Astrocyte of the spinal cord (primary cell): ENCODE results near the gene CNOT6.

Source experiments
- DNase-seq: peaks from one replicate; pipeline ENCODE4 v3.0.0; 2011; ENCODE audit warnings: low read depth, low spot score
- H3K4me3 ChIP-seq: 2 replicates; pipeline ENCODE4 v1.5.1; 2011; ENCODE audit warnings: low read depth, mild to moderate bottlenecking, low read length, moderate library complexity
- CTCF ChIP-seq: IDR thresholded peaks from 2 replicates; pipeline ENCODE4 v1.5.1; 2012; ENCODE audit warnings: low read depth, mild to moderate bottlenecking, low read length, inconsistent platforms
- in situ Hi-C: cut with HindIII; loops from 2 replicates; pipeline ENCODE4 v1.10.0; 2017; ENCODE audit warnings: low sequenced_read_pairs

CNOT6 gene

GRCh38 chr5:180613188-180613813 lies 119.1 kb downstream of the CNOT6 start:
- in situ Hi-C loops, result no loop called here
- DNase-seq, result no peak
- TF ChIP-seq CTCF, result no peak
- H3K4me3 ChIP-seq, result no peak overlapping the region

GRCh38 chr5:180613814-180614188 lies 119.6 kb downstream of the CNOT6 start:
- no peak for TF ChIP-seq CTCF
- no peak overlapping the region for H3K4me3 ChIP-seq
- no peak for DNase-seq
- in situ Hi-C loops, result no loop called here

- TF ChIP-seq CTCF, result no peak
- in situ Hi-C loops, result no loop called here
- peak overlapping the region; percentile 5 for H3K4me3 ChIP-seq
- DNase-seq, result no peak
Observed at GRCh38 chr5:180618487-180618828, 124.3 kb downstream of the CNOT6 start.

- in situ Hi-C loops, result no loop called here
- H3K4me3 ChIP-seq, result peak overlapping the region; percentile 5
- peak; percentile 36 for DNase-seq
- peak; percentile 54 for TF ChIP-seq CTCF
Observed at GRCh38 chr5:180618829-180619562, 124.8 kb downstream of the CNOT6 start.

- DNase-seq, result no peak
- no peak for TF ChIP-seq CTCF
- in situ Hi-C loops, result no loop called here
- no peak overlapping the region for H3K4me3 ChIP-seq
Observed at GRCh38 chr5:180619563-180619915, 125.4 kb downstream of the CNOT6 start.

- H3K4me3 ChIP-seq, result no peak overlapping the region
- no peak for DNase-seq
- TF ChIP-seq CTCF, result no peak
- in situ Hi-C loops, result no loop called here
Observed at GRCh38 chr5:180620014-180620413, 125.8 kb downstream of the CNOT6 start.

GRCh38 chr5:180621311-180621710 lies 127.1 kb downstream of the CNOT6 start:
- DNase-seq, result no peak
- no peak overlapping the region for H3K4me3 ChIP-seq
- TF ChIP-seq CTCF, result no peak
- in situ Hi-C loops, result no loop called here
